Mucosa of descending colon (tissue), 3 donors: ENCODE results near the gene SRSF2. TPM values are rescaled to one million over a fixed set of nuclear protein-coding genes. Genes with fewer than 3 reads are reported as not detected.

Experiments used
- ATAC-seq: fragments of 200-7000 bp; cut with Tn5 transposase; one replicate; pipeline ENCODE4 v1.9.1; 2020; ENCODE audit warnings: mild to moderate bottlenecking, moderate library complexity
- DNase-seq, 3 donors: peaks; one replicate each; pipeline ENCODE4 v3.0.0-alpha.2; 2020
- H3K36me3 ChIP-seq: fragments of 200-600 bp; one replicate; pipeline ENCODE4 v1.8.0; 2021; ENCODE audit warnings: low read depth, mild to moderate bottlenecking
- H3K4me1 ChIP-seq: fragments of 200-600 bp; one replicate; pipeline ENCODE4 v1.8.0; 2021; ENCODE audit warnings: low read depth, mild to moderate bottlenecking
- H3K4me3 ChIP-seq: fragments of 200-600 bp; one replicate; pipeline ENCODE4 v1.8.0; 2021; ENCODE audit warnings: mild to moderate bottlenecking
- H3K9me3 ChIP-seq: fragments of 200-600 bp; one replicate; pipeline ENCODE4 v1.8.0; 2021; ENCODE audit warnings: mild to moderate bottlenecking
- CTCF ChIP-seq: fragments of 200-600 bp; IDR thresholded peaks from one replicate; pipeline ENCODE4 v1.8.0; 2022; ENCODE audit warnings: antibody characterized with exemption, mild to moderate bottlenecking
- intact Hi-C, 2 donors: fragments of 100-400 bp; cut with DNase I in 1 of 2; cut with micrococcal nuclease in 1 of 2; formaldehyde crosslinking; loops; one replicate each; pipeline versions ENCODE4 v1.11.0 to v1.11.1; 2022; cut with DNase I, micrococcal nuclease
- total RNA-seq, 3 donors: library from RNA; stranded (reverse); fragmentation: NEBNext Ultra II Directional in 2 of 3; extraction: Animal tissue kit (Norgen Biotek cat#: 25700) in 2 of 3; gene quantifications; one replicate each; pipeline versions ENCODE4 v1.2.1 to v1.2.4, GENCODE V29; 2021 to 2023
- donor health status: DM: no; HTN: no; CAD: no; lungs with moderate emphysema.
- donor health status: DM: no; HTN: no; CAD: no.
- donor health status: DM: no; HTN: yes; CAD: no.

SRSF2 gene
- total RNA-seq, 3 donors from 2014 or later: 130 to 166 (median 134) TPM

GRCh38 chr17:76720211-76720610 is 16.9 kb downstream of the SRSF2 start:
- DNase-seq (no peak), ATAC-seq (no peak)
- Histone ChIP-seq H3K4me3 (no peak overlapping the region), H3K36me3 (peaks cover 38% of the 10 kb centered on the region), H3K9me3 (no peaks in the 10 kb centered on the region), H3K4me1 (peaks cover 16% of the 10 kb centered on the region)
- intact Hi-C loops: no loop called here
- TF ChIP-seq CTCF: no peak

- Histone ChIP-seq H3K4me3 (no peak overlapping the region), H3K4me1 (peaks cover 2% of the 10 kb centered on the region), H3K36me3 (peaks cover 38% of the 10 kb centered on the region), H3K9me3 (no peaks in the 10 kb centered on the region)
- intact Hi-C loops: no loop called here
- ATAC-seq: no peak
- DNase-seq: no peak
- no peak for TF ChIP-seq CTCF
These were observed 18.6 kb downstream of the SRSF2 start for GRCh38 chr17:76718516-76718915.

- no peak for TF ChIP-seq CTCF
- Histone ChIP-seq H3K36me3 (peaks cover 33% of the 10 kb centered on the region), H3K4me1 (peaks cover 2% of the 10 kb centered on the region), H3K9me3 (no peaks in the 10 kb centered on the region), H3K4me3 (no peak overlapping the region)
- intact Hi-C loops: no loop called here
- ATAC-seq (no peak), DNase-seq (no peak)
These were observed 20.3 kb downstream of the SRSF2 start for GRCh38 chr17:76716839-76717215.

- peaks cover 2% of the 10 kb centered on the region for H3K4me1 ChIP-seq
- no peaks in the 10 kb centered on the region for H3K9me3 ChIP-seq
- no peak for TF ChIP-seq CTCF
- no peak overlapping the region for H3K4me3 ChIP-seq
- peaks cover 28% of the 10 kb centered on the region for H3K36me3 ChIP-seq
- intact Hi-C loops: no loop called here
- DNase-seq (peak in 1 of 3 donors; percentile 15), ATAC-seq (peak; percentile 78)
These were observed 20.8 kb downstream of the SRSF2 start for GRCh38 chr17:76716146-76716838.

GRCh38 chr17:76715496-76715830 is 21.7 kb downstream of the SRSF2 start:
- DNase-seq (peak in 1 of 3 donors; percentile 16), ATAC-seq (no peak)
- Histone ChIP-seq H3K4me3 (no peak overlapping the region), H3K36me3 (peaks cover 23% of the 10 kb centered on the region), H3K4me1 (no peaks in the 10 kb centered on the region), H3K9me3 (no peaks in the 10 kb centered on the region)
- TF ChIP-seq CTCF: no peak
- intact Hi-C loops: no loop called here
